CD4-positive, alpha-beta T cell treated with Interferon gamma for 1 hour (primary cell): ENCODE measurements around the gene ZFYVE28.

ENCODE experiments used
- DNase-seq: peaks from one replicate; pipeline ENCODE4 v3.0.0-alpha.2; 2020

ZFYVE28 gene

DNA sequence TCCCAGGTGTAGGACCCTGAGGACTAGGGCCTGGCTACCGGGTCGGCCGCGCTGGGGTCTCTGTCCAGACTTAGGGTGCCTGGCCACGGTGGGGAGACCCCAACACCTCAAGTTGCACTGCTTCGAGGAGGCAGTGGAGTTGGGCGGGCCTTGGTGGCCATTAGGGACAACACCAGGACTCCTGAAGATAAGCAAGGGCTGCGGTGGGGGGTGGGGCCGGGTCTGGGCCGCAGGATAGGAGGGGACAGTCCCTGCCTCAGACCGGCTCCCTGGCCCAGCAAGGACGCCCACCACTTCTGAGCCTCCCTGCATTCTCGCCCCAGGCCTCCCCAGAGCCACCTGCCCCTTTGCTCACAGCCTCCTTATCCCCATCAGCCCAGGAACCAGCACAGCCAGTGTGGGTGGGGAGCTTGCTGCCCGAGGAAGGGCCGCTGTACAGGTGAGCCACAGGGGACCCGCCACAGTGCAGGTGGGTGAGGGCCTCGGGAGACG, 151.1 kb downstream of the ZFYVE28 start:
- DNase-seq: no peak

DNA sequence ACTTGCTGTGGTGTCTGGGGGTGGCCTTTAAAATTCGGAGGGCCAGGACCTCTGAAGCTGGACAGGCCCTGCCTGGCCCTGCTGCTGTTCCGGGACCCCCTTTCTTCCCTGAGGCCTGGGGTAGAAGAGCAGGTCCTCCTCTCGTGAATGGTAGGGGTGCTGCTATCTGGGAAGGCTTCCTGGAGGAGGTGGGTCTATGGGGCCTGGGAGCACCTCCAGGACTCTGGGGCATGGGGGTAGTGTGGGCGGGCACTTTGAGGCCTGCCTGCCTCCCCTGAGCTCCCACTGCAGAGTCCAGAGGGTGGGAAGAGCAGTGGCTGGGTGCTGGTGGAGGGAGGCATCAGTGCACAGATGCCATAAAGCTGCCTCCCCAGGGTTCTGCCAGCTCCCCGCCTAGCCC, 151.6 kb downstream of the ZFYVE28 start:
- no peak for DNase-seq

DNA sequence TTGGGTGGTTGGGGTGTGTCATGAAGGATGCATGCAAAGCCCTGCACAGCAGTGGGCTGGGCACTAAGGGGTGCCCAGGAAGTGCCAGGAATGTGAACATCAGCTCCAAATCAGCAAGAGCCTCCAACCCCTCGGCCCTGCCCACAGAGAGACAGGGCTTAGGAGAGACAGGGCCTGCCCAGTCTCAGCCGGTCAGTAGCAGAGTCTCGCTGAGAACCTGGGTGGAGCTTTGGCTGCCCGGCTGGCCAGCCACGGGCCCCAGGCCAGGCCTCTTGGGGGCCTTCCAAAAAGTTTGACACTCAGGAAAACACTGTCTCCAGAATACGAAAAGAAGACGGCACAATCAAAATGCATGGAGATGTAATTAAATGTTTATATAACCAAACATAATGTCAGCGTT, 152.3 kb downstream of the ZFYVE28 start:
- no peak for DNase-seq

- DNase-seq: no peak
These were observed 153.0 kb downstream of the ZFYVE28 start for GRCh38 chr4:2265113-2266110.

DNA sequence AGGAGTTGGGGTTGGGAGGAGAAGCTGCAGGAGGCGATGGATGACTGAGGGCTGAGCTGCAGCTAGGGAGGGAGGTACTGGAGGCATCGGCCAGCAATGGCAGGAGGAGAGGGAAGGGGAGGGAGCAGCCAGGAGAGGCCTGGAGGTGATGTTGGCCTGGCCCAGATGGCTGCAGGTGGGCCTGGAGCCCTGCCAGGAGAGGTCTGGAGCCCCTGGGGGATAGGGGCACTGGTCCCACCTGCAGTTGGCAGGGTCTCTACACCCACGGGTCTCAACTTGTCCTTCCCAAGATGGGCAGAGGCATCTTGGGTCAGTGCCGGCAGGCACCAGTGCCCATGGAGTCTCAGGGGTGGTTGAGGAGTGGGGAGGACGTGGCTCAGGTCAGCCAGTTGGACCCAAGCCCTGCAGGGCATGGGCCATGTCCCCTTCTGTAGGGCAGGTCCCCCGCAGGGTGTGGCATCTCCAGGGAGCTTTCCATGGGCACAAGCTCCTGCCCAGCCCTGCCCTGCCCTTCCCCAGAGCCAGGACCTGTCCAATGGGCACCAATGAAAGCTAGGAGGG, 153.9 kb downstream of the ZFYVE28 start:
- DNase-seq: no peak

DNA sequence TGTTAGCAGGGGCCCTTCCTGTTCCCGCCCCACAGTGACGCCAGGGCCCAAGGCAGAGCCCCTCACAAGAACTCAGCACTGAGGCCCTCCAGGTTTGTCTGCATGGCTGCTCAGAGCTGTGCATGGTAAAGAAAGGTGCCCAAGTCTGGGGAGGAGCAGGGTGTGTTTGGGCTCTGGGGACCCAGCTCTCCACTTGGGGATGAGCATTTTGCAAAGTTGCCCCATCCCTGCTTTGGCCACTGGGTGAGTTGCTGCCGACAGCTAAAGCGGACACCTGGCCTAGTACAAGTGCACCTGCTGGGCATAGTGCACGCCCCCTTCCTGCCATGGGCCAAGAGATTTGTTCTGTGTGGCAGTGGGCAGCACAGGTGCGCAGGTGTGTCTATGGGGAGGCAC, 154.5 kb downstream of the ZFYVE28 start:
- no peak for DNase-seq

GRCh38 chr4:2262944-2263250, 155.5 kb downstream of the ZFYVE28 start:
- no peak for DNase-seq

GRCh38 chr4:2262145-2262943, 156.1 kb downstream of the ZFYVE28 start:
- peak; percentile 98 for DNase-seq

DNA sequence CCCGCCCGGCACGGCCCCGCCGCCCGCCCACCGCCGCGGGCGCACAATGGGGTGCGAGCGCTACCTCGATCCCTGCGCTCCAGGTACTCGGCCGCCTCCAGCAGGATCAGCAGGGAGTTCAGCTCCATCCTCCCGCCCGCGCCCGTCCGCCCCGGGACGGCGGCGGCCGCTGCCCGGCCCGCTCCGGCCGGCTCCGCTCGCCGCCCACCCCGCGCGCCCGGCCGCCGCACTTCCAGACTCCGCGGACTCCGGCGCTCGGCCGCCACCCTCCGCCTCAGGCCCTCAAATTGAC, 156.6 kb downstream of the ZFYVE28 start, which contains the start of gene MXD4:
MXD4 (minus strand) TSS at position 257 of the 292 bp plus-strand sequence; CDS start at position 128, 129 bp downstream.
- no peak for DNase-seq

DNA sequence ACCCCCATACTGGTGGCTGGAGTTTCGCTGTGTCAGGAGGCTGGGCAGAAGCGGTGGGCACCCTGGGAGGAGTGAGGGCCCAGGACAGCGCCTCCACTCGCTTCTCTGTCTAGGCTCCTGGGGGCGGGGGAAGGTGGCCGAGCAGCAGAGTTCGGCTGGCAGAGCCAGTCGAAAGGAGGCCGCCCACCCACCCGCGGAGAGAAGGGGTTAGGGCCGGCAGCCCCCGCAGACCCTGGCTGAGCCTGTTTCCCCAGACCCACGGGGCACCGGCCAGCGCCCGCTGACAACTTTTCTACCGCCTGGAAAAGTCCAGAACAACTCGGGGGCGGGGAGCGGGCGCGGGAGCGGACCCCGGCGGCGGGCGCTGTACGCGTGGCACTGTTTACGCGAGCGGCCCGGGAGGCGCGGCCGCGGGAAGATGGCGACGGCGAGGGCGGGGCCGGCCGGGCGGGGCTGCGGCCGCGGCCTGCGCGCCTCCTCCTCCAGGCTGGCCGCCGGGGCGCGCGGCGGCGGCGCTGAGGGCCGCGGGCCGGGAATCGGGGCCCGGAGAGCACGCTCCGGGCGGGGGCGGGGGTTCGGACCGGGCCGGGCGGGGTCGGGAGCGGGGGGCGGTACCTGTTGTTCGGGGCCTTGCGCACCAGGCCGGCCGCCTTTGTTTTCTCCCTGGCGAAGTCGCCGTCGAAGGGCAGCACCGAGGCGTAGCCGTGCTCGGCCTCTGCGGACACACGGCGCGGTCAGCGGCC, 157.2 kb downstream of the ZFYVE28 start:
- peak; percentile 46 for DNase-seq

GRCh38 chr4:2260344-2261109, 157.9 kb downstream of the ZFYVE28 start:
- peak; percentile 0 for DNase-seq

DNA sequence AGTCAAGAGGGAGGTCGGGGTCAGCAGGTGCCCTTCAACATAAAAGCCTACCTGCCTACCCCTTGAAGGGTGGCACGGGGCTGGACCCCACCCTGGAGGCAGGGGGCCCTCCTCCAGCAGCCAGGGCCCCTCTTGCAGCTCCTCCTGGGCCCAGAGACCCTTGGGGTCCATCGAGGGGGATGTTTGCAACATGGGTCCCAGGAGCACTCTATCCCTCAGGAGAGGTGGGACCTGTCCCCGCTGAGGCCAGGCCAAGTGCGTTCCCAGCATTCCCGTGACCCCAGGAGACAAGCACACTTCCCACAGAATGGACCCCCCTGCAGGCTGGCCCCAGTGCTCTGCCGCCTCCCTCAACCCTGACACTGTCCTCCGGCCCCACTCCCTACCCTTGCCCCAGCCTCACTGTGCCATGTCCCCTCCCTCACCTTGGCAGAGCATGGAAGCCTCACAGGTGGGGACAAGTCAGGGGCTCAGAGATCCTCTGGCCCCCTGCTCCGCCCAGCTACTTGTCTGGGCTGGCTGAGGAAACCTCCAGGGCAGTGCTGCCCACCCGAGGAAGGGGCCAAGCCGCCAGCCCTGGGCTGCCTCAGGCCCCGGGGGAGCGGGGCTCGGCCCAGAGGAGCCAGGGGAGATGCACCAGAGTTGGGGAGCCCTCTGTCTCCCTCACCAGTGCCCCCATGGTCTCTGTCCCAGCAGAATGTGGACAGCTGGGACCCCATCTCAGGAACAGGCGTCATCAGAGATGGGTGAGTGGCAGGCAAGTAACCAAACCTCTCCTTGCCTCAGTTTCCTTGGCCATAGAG, 158.7 kb downstream of the ZFYVE28 start:
- peak; percentile 0 for DNase-seq

GRCh38 chr4:2259036-2259540, 159.4 kb downstream of the ZFYVE28 start:
- DNase-seq: no peak

DNA sequence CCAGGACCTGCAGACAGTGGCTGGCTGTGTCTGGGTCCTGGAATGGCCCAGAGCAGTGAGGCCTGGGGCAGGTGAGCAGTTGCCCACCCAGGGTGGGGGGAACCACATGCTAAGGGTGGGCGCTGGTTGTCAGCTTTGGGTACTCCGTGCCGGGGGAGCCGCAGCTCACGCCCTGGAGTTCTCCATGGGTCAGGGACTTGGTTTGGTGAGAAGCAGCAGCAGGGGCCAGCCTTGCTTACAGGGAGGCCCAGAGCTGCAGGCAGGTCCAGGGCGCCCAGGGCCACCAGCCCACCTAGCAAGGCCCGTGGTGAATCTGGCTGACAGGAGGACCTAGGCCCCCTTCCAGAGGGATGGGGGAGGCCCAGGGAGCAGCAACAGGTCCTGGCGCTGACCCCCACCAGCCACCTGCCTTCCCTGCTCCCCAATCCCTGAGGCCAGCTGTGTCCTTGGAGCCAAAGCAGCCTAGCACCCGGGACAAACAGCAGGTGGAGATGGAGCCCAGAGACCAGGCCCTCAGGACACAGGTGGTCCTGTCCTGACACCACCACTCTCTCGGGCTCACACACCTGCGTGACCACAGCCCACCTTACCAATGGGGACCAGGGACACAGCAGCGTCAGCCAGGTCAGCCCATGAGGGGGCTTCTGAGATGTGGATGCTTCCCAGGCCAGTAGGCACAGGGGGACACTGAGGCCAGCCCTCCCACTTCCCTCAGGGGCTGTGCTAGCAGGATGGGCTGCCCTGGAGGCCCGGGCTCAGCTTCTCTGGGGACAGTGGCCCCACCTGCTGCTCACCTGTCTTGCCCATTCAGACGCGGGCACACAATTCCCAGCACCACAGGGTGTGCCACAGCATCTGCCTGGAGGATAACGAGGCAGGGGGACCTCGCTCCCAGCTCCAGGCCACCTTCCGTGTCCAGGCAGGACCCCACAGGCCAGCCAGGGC, 160.1 kb downstream of the ZFYVE28 start:
- no peak for DNase-seq

GRCh38 chr4:2257361-2258081, 160.9 kb downstream of the ZFYVE28 start:
- no peak for DNase-seq

DNA sequence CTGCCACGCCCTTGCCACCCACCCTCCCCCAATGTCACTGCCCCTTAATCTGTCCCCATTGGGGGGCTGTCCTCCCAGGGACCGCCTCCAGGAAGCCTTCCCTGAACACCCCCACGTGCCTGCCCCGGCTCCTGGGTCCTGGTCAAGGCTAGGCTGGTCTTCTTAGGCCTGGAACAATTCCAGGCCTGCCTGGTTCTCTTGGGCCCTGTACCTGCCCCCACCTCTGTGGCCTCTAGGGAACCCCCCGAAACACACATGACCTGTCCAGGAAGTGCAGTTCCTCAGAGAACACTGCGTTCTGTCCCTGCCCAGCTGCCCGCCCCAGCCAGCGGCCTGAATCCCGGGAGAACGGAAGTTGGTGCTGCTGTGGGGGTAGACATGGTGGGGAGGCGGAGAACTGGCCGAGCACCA, 161.7 kb downstream of the ZFYVE28 start:
- DNase-seq: no peak

- DNase-seq: no peak
These were observed 162.2 kb downstream of the ZFYVE28 start for GRCh38 chr4:2256156-2256731.

DNA sequence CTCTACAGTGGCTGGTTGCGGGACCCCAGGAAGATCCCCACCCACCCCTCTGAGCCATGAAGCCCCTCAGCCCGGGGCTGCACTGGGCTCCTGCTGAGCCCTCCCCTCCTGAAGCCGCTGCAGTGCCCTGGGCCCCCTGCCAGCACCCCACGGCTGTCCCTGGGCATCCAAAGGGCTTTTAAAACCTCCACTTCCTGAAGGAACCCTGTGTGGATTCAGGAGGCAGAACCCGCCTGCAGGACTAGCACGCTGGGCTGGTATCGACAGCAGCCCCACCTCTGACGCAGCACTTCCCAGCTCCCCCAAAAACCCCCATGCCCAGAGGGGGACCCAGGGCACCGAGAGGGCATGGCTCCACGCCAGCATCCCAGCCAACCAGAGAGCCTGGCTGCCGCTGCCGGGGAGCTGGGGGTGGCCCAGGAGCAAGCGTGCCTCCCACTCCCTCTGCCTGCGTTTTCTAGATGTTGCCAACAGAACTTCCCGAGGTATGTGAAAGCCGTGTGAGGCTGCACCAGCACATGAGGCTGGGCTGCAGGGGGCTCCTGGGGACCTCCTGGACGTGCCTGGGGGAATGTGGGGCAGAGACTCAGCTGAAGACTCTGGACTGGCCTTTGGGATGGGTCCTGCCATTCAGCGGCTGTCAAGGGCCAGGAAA, 162.8 kb downstream of the ZFYVE28 start:
- DNase-seq: no peak
